Common myeloid progenitor, CD34-positive (primary cell): Measurements from ENCODE around the gene HCRT.
A peak's percentile ranks its signal among the peaks of the same experiment; 100 is the strongest.

Source experiments
- CTCF ChIA-PET: fragments of 350-600 bp; sonication (Branson Sonifier 250); formaldehyde crosslinking; loops from one replicate; lab custom pipeline; 2021; ENCODE audit warnings: antibody characterized with exemption; lab: Charles Lee
- POLR2A ChIA-PET: fragments of 350-600 bp; sonication (Branson Sonifier 250); formaldehyde crosslinking; loops from one replicate; lab custom pipeline; 2021; ENCODE audit warnings: antibody characterized with exemption; lab: Charles Lee
- DNase-seq, 3 donors: peaks; one replicate each; pipeline versions ENCODE4 v3.0.0 to v3.0.0-alpha.2; 2013
- H3K27ac ChIP-seq, 2 experiments: 1 replicate in 1 of 2; 2 replicates in 1 of 2; pipeline ENCODE4 v1.7.0; 2013; ENCODE audit warnings: inconsistent platforms in 2 of 2, low read length in 2 of 2, mild to moderate bottlenecking in 2 of 2, low read depth in 1 of 2, moderate library complexity in 1 of 2; ENCODE audit not compliant: severe bottlenecking in 2 of 2, insufficient read depth in 1 of 2, poor library complexity in 1 of 2
- H3K27me3 ChIP-seq, 5 experiments: replicated peaks in 2 of 5; 1 replicate in 3 of 5; 2 replicates in 2 of 5; pipeline versions ENCODE4 v1.6.1 to v1.7.0; 2013; ENCODE audit warnings: low read length in 4 of 5, mild to moderate bottlenecking in 2 of 5, moderate library complexity in 2 of 5, inconsistent platforms in 1 of 5; ENCODE audit not compliant: insufficient read depth in 5 of 5, control insufficient read depth in 4 of 5
- H3K36me3 ChIP-seq, 4 experiments: 1 replicate in 2 of 4; 2 replicates in 2 of 4; pipeline versions ENCODE4 v1.6.1 to v1.7.0; 2013; ENCODE audit warnings: low read length in 3 of 4, control low read depth in 1 of 4, mild to moderate bottlenecking in 1 of 4; ENCODE audit not compliant: control insufficient read depth in 4 of 4, insufficient read depth in 4 of 4
- H3K4me1 ChIP-seq, 4 experiments: 1 replicate in 3 of 4; 2 replicates in 1 of 4; pipeline versions ENCODE4 v1.6.1 to v1.7.1; 2013; ENCODE audit warnings: low read length in 3 of 4, mild to moderate bottlenecking in 3 of 4, control low read depth in 1 of 4, inconsistent platforms in 1 of 4, moderate library complexity in 1 of 4; ENCODE audit not compliant: control insufficient read depth in 4 of 4, insufficient read depth in 4 of 4; ENCODE audit errors: control extremely low read depth in 1 of 4
- H3K4me3 ChIP-seq, 7 experiments: 1 replicate in 4 of 7; 2 replicates in 3 of 7; pipeline versions ENCODE4 v1.5.1 to v1.7.0; 2013; ENCODE audit warnings: mild to moderate bottlenecking in 7 of 7, low read length in 6 of 7, moderate library complexity in 6 of 7, inconsistent platforms in 2 of 7, low read depth in 2 of 7, control low read depth in 1 of 7; ENCODE audit not compliant: insufficient read depth in 4 of 7, control insufficient read depth in 1 of 7; ENCODE audit errors: extremely low read depth in 1 of 7
- H3K9me3 ChIP-seq, 5 experiments: 1 replicate in 4 of 5; 2 replicates in 1 of 5; pipeline versions ENCODE4 v1.6.1 to v1.7.1; 2013; ENCODE audit warnings: low read length in 4 of 5, mild to moderate bottlenecking in 2 of 5, inconsistent platforms in 1 of 5, low read depth in 1 of 5, moderate library complexity in 1 of 5; ENCODE audit not compliant: control insufficient read depth in 4 of 5, insufficient read depth in 2 of 5; ENCODE audit errors: control extremely low read depth in 1 of 5
- WGBS: methylation state at CpG from one replicate; pipeline ENCODE4 v1.1.5; 2013; ENCODE audit not compliant: insufficient coverage; 5-methylcytosine and 5-hydroxymethylcytosine counted together

The HCRT gene

GRCh38 chr17:42163113-42163512 lies 22.1 kb downstream of the HCRT start:
- H3K4me1 ChIP-seq: no peaks in the 10 kb centered on the region
- CTCF ChIA-PET: interaction anchor here (0.8 to 2.0 kb wide), 5 partner anchors 17 to 41 kb away, joined by 3 to 16 read pairs (median 3); partner anchors contain the start of genes HSPB9 and KCNH4
- no peaks in the 10 kb centered on the region for H3K9me3 ChIP-seq
- POLR2A ChIA-PET: no interaction called here
- H3K27me3 ChIP-seq: no peaks in the 10 kb centered on the region
- no peak overlapping the region for H3K4me3 ChIP-seq
- 78% methylated on average over 8 of the region's 8 CpGs for WGBS
- no peaks in the 10 kb centered on the region for H3K36me3 ChIP-seq
- peak in 2 of 3 donors; percentile 38 to 47 for DNase-seq
- H3K27ac ChIP-seq: no peak overlapping the region

DNA sequence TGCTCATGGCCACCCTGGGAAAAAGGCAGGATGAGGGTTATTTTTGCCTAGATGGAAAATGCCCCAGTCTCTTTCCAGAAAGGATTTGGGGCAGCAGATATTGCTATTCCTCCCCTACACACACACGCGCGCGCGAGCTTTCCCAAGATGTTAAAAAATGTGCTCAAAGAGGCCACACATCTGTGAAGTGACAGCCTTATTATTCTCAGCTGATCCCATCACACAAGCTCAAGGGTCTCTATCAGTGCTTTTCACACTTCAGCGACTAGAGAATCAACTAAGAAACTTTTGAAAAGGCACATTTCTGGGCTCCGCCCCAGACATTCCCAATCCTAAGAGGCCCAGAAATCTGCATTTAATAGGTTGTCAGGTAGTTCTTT lies 24.7 kb downstream of the HCRT start:
- H3K4me1 ChIP-seq: peaks cover 0 to 3% (median 0%) of the 10 kb centered on the region in 4 experiments
- POLR2A ChIA-PET: no interaction called here
- 100% methylated on average over 1 of the region's 7 CpGs for WGBS
- H3K4me3 ChIP-seq: no peak overlapping the region
- no peak for DNase-seq
- H3K27ac ChIP-seq: no peak overlapping the region
- no peaks in the 10 kb centered on the region for H3K27me3 ChIP-seq
- H3K9me3 ChIP-seq: no peaks in the 10 kb centered on the region
- no peaks in the 10 kb centered on the region for H3K36me3 ChIP-seq
- CTCF ChIA-PET: interaction anchor here (0.6 kb wide), 1 partner anchor 62 kb away, joined by 3 read pairs; no protein-coding TSS in a partner anchor

DNA sequence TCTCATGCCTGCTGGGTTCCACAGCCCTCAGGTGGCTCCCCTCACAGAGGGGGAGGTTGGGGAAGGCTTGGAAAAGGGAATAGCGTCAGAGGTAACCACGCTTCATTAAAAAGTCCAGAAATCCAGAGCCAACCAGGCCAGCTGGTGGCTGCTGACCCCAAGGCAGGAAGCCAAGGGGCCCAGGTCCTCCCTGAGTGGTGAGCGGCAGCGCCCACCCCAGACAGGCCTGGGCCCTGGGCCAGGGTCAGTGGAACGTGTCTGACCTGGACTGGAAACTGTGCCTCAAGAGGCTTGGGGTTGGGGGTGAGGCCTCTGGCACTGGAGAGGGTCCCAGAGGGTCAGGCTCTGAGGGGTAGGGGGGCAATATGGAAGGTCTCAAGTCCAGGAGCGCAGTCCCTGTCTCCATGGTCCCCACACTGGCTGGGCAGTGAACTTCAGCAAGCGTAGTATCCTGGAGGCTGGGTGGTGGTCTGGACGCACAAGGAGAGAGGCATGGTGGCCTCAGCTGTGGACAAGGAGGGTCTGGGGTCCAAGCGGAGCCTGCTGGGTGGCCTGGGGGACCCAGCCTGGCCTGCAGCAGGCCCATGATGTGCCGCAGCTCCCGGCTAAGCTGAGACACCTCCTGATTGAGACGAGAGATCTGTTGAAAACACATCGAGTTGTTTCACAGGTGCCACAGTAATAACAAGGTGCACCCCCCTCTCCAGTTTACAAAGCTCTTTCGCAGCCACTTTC lies 25.3 kb downstream of the HCRT start:
- no peaks in the 10 kb centered on the region for H3K36me3 ChIP-seq
- DNase-seq: no peak
- no peak overlapping the region for H3K27ac ChIP-seq
- H3K4me3 ChIP-seq: no peak overlapping the region
- no peaks in the 10 kb centered on the region for H3K9me3 ChIP-seq
- peaks cover 0 to 3% (median 3%) of the 10 kb centered on the region in 4 experiments for H3K4me1 ChIP-seq
- ChIA-PET POLR2A (no interaction called here), CTCF (interaction anchor here (0.6 kb wide), 1 partner anchor 62 kb away, joined by 3 read pairs; no protein-coding TSS in a partner anchor)
- H3K27me3 ChIP-seq: no peaks in the 10 kb centered on the region
- 93% methylated on average over 12 of the region's 14 CpGs for WGBS

DNA sequence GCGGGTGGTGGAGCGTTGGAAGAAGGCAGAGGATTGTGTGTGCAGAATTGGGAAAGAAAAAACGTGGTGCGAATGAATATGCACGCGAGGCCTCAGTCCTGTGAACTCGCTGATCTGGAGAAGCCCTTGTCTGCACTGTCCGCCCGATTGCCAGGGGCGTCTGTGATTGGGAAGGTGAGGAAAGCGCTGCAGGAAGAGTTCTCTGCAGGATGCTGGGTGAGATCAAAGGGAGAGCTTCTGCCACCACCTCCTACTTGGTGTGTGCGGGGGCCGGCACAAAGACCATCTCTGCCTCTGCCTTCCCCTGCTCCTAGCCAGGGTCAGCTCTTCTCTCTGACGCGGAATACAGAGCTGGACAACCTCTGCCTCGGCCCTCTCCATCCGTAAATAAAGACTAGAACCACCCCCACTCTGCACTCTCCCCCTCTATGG lies 29.6 kb downstream of the HCRT start:
- CTCF ChIA-PET: interaction anchor here (1.3 to 1.6 kb wide), 2 partner anchors 24 to 43 kb away, joined by 3 to 4 read pairs; partner anchors contain the start of gene DHX58
- POLR2A ChIA-PET: no interaction called here

DNA sequence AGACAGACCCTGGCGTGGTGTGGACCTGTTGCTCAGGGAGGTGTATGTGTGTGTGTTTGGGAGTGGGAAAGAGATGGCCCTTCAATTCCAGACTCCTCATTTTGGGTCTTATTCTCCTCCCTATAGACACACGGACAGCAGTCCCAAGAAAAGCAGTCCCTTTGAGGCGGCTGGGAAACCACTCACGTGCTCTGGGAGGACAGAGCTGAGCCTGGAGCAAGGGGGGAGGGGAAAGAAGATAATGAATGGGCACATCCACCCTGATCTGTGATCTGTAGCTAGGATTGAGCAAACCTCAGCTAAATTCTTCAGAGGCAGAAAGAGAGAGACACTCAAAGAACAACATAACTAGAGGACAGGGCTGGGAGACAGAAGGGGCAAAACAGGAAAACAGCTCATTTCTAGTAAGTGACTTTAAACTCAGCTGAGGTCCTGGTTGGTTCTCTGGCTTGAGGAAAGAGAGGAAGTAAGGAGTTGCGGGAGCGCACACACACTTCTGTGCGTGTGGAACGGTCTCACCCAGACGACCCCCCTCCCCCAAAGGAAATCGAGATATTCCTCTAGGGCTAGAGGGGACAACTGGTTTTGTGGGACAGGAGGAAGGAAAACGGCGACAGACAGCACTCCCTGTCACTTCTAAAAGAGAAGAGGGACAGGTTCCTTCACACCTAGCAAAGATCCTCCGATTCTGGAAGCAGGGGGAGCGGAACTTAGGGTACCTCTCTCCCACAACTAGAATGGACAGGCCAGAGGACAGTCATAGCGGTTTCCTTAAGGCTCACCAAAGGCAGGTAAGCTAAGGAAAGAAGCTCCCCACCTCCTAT lies 31.1 kb downstream of the HCRT start:
- Histone ChIP-seq H3K27ac (peak overlapping the region; percentile 92 to 95), H3K4me3 (peak overlapping the region; percentile 73 to 98 (median 95)), H3K36me3 (peaks cover 4 to 11% (median 8%) of the 10 kb centered on the region in 4 experiments), H3K9me3 (no peaks in the 10 kb centered on the region), H3K27me3 (no peaks in the 10 kb centered on the region), H3K4me1 (peaks cover 8 to 15% (median 14%) of the 10 kb centered on the region in 4 experiments)
- ChIA-PET POLR2A (interaction anchor here (0.7 to 1.4 kb wide), 4 partner anchors 17 to 20 kb away, joined by 3 to 4 read pairs (median 3); no protein-coding TSS in a partner anchor), CTCF (interaction anchor here (0.7 to 2.8 kb wide), 6 partner anchors 16 to 36 kb away, joined by 3 to 10 read pairs (median 4); no protein-coding TSS in a partner anchor)
- peak; percentile 53 to 63 (median 61) for DNase-seq
- 23% methylated on average over 4 of the region's 15 CpGs for WGBS

More for the DNA sequence above, 29.6 kb downstream of the HCRT start:
- Histone ChIP-seq H3K9me3 (no peaks in the 10 kb centered on the region), H3K36me3 (peaks cover 4 to 9% (median 7%) of the 10 kb centered on the region in 4 experiments), H3K4me1 (peaks cover 8 to 15% (median 14%) of the 10 kb centered on the region in 4 experiments), H3K27me3 (no peaks in the 10 kb centered on the region), H3K27ac (peak overlapping the region in 1 of 2 experiments; percentile 95), H3K4me3 (peak overlapping the region; percentile 13 to 97 (median 93))
- 72% methylated on average over 16 of the region's 17 CpGs for WGBS
- DNase-seq: no peak

GRCh38 chr17:42146911-42147607 lies 38.2 kb downstream of the HCRT start:
- Histone ChIP-seq H3K27me3 (no peaks in the 10 kb centered on the region), H3K27ac (no peak overlapping the region), H3K36me3 (peaks cover 4 to 39% (median 25%) of the 10 kb centered on the region in 4 experiments), H3K4me3 (no peak overlapping the region), H3K4me1 (peaks cover 0 to 1% (median 0%) of the 10 kb centered on the region in 4 experiments), H3K9me3 (no peaks in the 10 kb centered on the region)
- CTCF ChIA-PET: interaction anchor here (0.7 kb wide), 1 partner anchor 27 kb away, joined by 3 read pairs; no protein-coding TSS in a partner anchor
- POLR2A ChIA-PET: interaction anchor here (0.6 kb wide), 1 partner anchor 33 kb away, joined by 3 read pairs; no protein-coding TSS in a partner anchor
- no peak for DNase-seq
- WGBS: 95% methylated on average over 13 of the region's 13 CpGs
